Transverse colon (tissue), 4 donors: ENCODE data around the gene TSPAN8. TPM values are rescaled to one million over a fixed set of nuclear protein-coding genes. Genes with fewer than 3 reads are reported as not detected.
"Not testable (repeated sequence)": the region's sequence is repeated elsewhere in the genome, so short reads cannot be mapped to it uniquely, and the experiment has no call there.

Experiments
- DNase-seq: peaks from one replicate; pipeline ENCODE4 v3.0.0-alpha.2; 2019
- H3K27ac ChIP-seq, 4 donors: fragments of 200-600 bp; sonication (generic); 2 replicates each; pipeline ENCODE4 v1.5.1; 2016 to 2018; ENCODE audit warnings: inconsistent platforms in 4 of 4
- H3K27me3 ChIP-seq: fragments of 200-600 bp; sonication (generic); 2 replicates; pipeline ENCODE4 v1.5.1; 2017; ENCODE audit warnings: inconsistent platforms
- H3K36me3 ChIP-seq, 4 donors: fragments of 200-600 bp; sonication (generic); 2 replicates each; pipeline ENCODE4 v1.5.1; 2017 to 2019; ENCODE audit warnings: inconsistent platforms in 4 of 4
- H3K4me1 ChIP-seq, 4 donors: fragments of 200-600 bp; sonication (generic); 2 replicates each; pipeline ENCODE4 v1.5.1; 2017 to 2020; ENCODE audit warnings: inconsistent platforms in 4 of 4
- H3K4me3 ChIP-seq, 4 donors: fragments of 200-600 bp; sonication (generic); 1 replicate in 1 of 4; 2 replicates in 3 of 4; pipeline versions ENCODE4 v1.5.1 to v1.6.1; 2017 to 2019; ENCODE audit warnings: inconsistent platforms in 4 of 4
- H3K9me3 ChIP-seq, 2 donors: fragments of 200-600 bp; sonication (generic); 2 replicates each; pipeline ENCODE4 v1.5.1; 2017 to 2019; ENCODE audit warnings: inconsistent platforms in 2 of 2
- CTCF ChIP-seq, 5 experiments: fragments of 200-600 bp in 3 of 5; fragments of 450-650 bp in 2 of 5; sonication (generic) in 3 of 5; IDR thresholded peaks; 1 replicate in 2 of 5; 2 replicates in 3 of 5; pipeline ENCODE4 v1.5.1; 2016 to 2017; ENCODE audit warnings: antibody characterized with exemption in 5 of 5, inconsistent platforms in 3 of 5, mild to moderate bottlenecking in 2 of 5, moderate library complexity in 1 of 5
- EP300 ChIP-seq: sonication (generic); formaldehyde crosslinking; IDR thresholded peaks from one replicate; pipeline ENCODE4 v1.6.1; 2017; ENCODE audit warnings: antibody characterized with exemption, low read depth
- POLR2A ChIP-seq: fragments of 450-650 bp; IDR thresholded peaks from one replicate; pipeline ENCODE4 v1.6.1; 2016; ENCODE audit warnings: antibody characterized with exemption, mild to moderate bottlenecking, moderate library complexity
- POLR2AphosphoS5 ChIP-seq, 3 donors: sonication (generic); formaldehyde crosslinking; IDR thresholded peaks; one replicate each; pipeline ENCODE4 v1.6.1; 2016; ENCODE audit warnings: antibody characterized with exemption in 3 of 3
- WGBS, 2 donors: methylation state at CpG; one replicate each; pipeline ENCODE4 v1.1.5; 2018; ENCODE audit warnings: low coverage in 1 of 2; 5-methylcytosine and 5-hydroxymethylcytosine counted together
- in situ Hi-C, 4 donors: fragments of 200-750 bp; cut with MboI; loops; one replicate each; pipeline versions ENCODE4 v1.15.0 to v1.15.1; 2017; ENCODE audit warnings: low sequenced_read_pairs in 3 of 4, low pct_ligation_motif_present in 1 of 4, low pct_unique_long_range_greater_than_20kb in 1 of 4
- intact Hi-C: fragments of 100-400 bp; cut with DNase I; formaldehyde crosslinking; loops from one replicate; pipeline ENCODE4 v1.15.1; 2023; ENCODE audit warnings: low total_unique reads
- total RNA-seq, 4 donors: library from RNA; depleted of rRNA; stranded (reverse); fragments of >200 nt; gene quantifications; one replicate each; pipeline ENCODE4 v1.1.0, GENCODE V29; 2016

The TSPAN8 gene
- total RNA-seq, 4 donors from 2014 or later: 217 to 1,195 (median 646) TPM

- H3K27me3 ChIP-seq: no peaks in the 10 kb centered on the region
- no peak overlapping the region for H3K4me3 ChIP-seq
- in situ Hi-C loops: no loop called here
- H3K4me1 ChIP-seq: peaks cover 0 to 27% (median 11%) of the 10 kb centered on the region in 4 donors
- no peaks in the 10 kb centered on the region for H3K36me3 ChIP-seq
- intact Hi-C loops: no loop called here
- no peak overlapping the region for H3K27ac ChIP-seq
- DNase-seq: no peak
- H3K9me3 ChIP-seq: no peaks in the 10 kb centered on the region
- TF ChIP-seq EP300: no peak
- TF ChIP-seq POLR2AphosphoS5 (IDR thresholded peaks at IDR 0.05): no peak
- TF ChIP-seq CTCF (IDR thresholded peaks at IDR 0.05): no peak
- TF ChIP-seq POLR2A: no peak
Observed at GRCh38 chr12:71169286-71169685, 11.5 kb upstream of the TSPAN8 start.

- Histone ChIP-seq H3K27ac (peak overlapping the region in 2 of 4 donors; percentile 3 to 42), H3K4me1 (peaks cover 0 to 50% (median 26%) of the 10 kb centered on the region in 4 donors), H3K36me3 (no peaks in the 10 kb centered on the region), H3K27me3 (no peaks in the 10 kb centered on the region), H3K4me3 (no peak overlapping the region), H3K9me3 (no peaks in the 10 kb centered on the region)
- no peak for TF ChIP-seq POLR2A
- no peak for TF ChIP-seq POLR2AphosphoS5 (IDR thresholded peaks at IDR 0.05)
- no peak for TF ChIP-seq EP300
- WGBS, 2 donors: 37 to 58% methylated on average over 4 of the region's 4 CpGs
- in situ Hi-C loops: no loop called here
- no peak for DNase-seq
- intact Hi-C loops: no loop called here
Observed at GRCh38 chr12:71166862-71167496, 9.2 kb upstream of the TSPAN8 start.

- H3K27ac ChIP-seq: peak overlapping the region in 2 of 4 donors; percentile 23 to 82
- DNase-seq: no peak
- peaks cover 0 to 55% (median 29%) of the 10 kb centered on the region in 4 donors for H3K4me1 ChIP-seq
Observed at GRCh38 chr12:71166280-71166679, 8.5 kb upstream of the TSPAN8 start.

GRCh38 chr12:71165780-71166179 lies 8.0 kb upstream of the TSPAN8 start:
- H3K4me3 ChIP-seq, H3K27me3 ChIP-seq, H3K36me3 ChIP-seq, H3K9me3 ChIP-seq, DNase-seq, in situ Hi-C loops, intact Hi-C loops: not testable (repeated sequence)
- 92 to 100% methylated on average over 1 to 5 of the region's 5 CpGs for WGBS, 2 donors
- H3K4me1 ChIP-seq: peaks cover 0 to 60% (median 34%) of the 10 kb centered on the region in 4 donors
- peak overlapping the region in 3 of 4 donors; percentile 82 to 87 (median 83) for H3K27ac ChIP-seq

More at GRCh38 chr12:71166280-71166679, 8.5 kb upstream of the TSPAN8 start:
- TF ChIP-seq POLR2A (no peak), CTCF (IDR thresholded peaks at IDR 0.05) (no peak), POLR2AphosphoS5 (IDR thresholded peaks at IDR 0.05) (no peak), EP300 (no peak)
- intact Hi-C loops: no loop called here
- H3K27me3 ChIP-seq: no peaks in the 10 kb centered on the region
- H3K9me3 ChIP-seq: no peaks in the 10 kb centered on the region
- H3K36me3 ChIP-seq: no peaks in the 10 kb centered on the region
- no peak overlapping the region for H3K4me3 ChIP-seq
- in situ Hi-C loops: no loop called here
- 96% methylated on average over 28 of the region's 34 CpGs; no CpG with 5 or more reads in 1 of the 2 donors for WGBS, 2 donors

GRCh38 chr12:71164568-71165197 lies 6.9 kb upstream of the TSPAN8 start:
- Histone ChIP-seq H3K36me3 (no peaks in the 10 kb centered on the region), H3K27ac (peak overlapping the region; percentile 82 to 87 (median 82)), H3K4me3 (no peak overlapping the region), H3K4me1 (peaks cover 0 to 71% (median 44%) of the 10 kb centered on the region in 4 donors), H3K9me3 (no peaks in the 10 kb centered on the region), H3K27me3 (no peaks in the 10 kb centered on the region)
- intact Hi-C loops: no loop called here
- in situ Hi-C loops: no loop called here
- WGBS, 2 donors: 47 to 54% methylated on average over 4 to 5 of the region's 5 CpGs
- peak; percentile 48 for DNase-seq
- no peak for TF ChIP-seq EP300
- TF ChIP-seq CTCF (IDR thresholded peaks at IDR 0.05): no peak
- TF ChIP-seq POLR2AphosphoS5 (IDR thresholded peaks at IDR 0.05): peak in 2 of 3 donors; percentile 9 to 49
- TF ChIP-seq POLR2A: no peak
